SHP77 treated with DMSO at 0.1 percent for 48 hours (cell line): ENCODE results near the gene PTTG2.

ENCODE experiments used
- DNase-seq: peaks from one replicate; lab custom pipeline; 2025; lab: John Stamatoyannopoulos, UW

PTTG2 gene

DNA sequence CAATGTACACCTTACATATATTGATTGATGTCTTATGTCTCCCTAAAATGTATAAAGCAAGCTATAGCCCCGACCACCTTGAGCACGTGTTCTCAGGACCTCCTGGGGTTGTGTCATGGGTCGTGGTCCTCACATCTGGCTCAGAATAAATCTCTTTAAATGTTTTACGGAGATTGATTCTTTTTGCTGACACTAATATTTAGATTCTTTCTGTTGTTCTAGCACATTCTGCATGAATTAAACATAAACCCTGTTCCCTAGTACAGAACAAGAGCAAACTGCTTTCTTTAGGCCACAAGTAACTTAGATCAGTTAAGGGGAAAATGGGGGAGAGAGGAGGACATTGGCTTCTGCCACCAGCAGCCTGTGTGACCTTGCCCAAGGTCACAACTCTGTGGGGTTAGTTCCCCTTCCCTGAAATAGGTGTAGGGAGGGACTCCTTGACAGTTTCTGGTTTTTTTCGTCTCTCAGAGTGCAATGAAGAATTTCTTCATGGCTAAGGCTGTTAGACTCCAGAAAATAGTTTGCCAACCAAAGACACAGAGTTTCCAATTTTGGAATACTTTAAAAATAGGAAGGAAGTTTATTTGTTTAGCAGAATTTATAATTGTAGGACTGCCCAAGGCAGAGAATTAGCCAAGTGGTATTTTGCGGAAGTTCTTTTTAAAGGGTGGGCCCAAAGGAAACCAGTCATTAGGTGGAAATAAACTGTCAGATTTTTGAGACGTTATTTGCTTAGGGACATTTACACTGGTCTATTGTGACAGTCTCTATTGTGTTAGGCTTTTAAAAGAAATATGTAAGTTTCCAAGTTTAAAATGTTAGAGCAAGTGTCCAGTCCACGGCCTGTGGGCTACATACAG, 29.4 kb downstream of the PTTG2 start:
- no peak for DNase-seq

DNA sequence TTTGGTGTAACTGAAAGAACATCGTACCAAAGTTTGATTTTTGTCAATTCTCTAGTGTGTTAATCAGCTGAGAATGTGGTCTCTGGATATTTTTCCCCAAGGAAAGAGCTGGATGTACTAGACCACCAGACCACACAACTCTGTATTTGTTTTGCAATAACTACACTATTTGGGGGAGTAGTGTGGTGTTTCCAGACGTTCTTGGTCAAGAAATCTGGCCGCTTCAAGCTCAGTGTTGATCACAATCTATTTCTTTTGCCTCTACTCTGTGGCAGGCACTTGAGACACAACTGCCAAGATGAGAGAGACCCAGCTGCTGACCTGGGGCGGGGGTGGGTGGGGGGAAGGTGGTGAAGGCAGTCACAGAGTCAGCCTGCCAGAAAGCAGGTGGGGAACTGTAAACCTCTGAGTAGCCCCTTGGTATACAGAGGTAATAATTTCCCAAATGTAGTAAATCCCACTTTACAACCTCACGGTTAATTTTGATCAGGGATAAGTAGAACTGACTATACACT, 30.6 kb downstream of the PTTG2 start:
- DNase-seq = no peak

- DNase-seq = no peak
These were observed 31.6 kb downstream of the PTTG2 start for GRCh38 chr4:37991623-37992410.

DNA sequence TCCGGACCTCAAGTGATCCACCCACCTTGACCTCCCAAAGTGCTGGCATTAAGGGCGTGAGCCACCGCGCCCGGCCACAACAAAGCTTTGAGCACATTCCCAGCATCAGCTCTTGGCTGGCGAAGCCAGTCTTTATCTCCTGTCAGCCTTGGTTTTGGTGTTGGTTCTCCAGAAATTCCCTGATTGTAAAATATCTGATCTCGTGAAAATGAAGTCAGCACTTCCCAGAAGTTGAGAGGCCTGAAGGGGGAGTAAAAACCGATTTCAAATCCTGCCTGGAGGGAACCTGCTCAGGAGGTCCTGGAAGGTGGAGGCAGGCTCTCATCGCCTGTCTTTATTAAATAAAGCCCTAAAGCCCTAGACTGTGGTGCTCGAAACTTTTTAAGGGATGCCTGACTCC, 33.6 kb downstream of the PTTG2 start:
- DNase-seq = no peak

DNA sequence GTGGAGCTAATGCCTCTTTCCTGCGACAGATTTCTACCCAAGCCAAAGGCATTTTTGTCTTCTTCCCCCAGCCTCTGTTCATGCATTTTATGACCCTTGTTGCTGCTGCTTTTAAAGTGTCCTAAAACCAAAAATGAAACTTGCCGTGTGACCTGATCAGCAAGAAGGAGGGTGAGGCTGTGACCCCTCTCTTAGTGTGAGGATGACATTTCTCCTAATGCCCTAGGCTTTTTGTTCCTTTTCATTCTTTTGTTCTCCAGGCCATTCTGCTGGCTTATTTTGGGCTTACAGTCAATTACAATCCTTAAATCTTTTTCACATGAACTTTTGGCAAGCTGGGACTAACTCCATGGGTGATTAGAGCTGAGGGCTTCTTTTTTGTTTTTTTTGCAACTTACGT, 34.4 kb downstream of the PTTG2 start:
- no peak for DNase-seq

DNA sequence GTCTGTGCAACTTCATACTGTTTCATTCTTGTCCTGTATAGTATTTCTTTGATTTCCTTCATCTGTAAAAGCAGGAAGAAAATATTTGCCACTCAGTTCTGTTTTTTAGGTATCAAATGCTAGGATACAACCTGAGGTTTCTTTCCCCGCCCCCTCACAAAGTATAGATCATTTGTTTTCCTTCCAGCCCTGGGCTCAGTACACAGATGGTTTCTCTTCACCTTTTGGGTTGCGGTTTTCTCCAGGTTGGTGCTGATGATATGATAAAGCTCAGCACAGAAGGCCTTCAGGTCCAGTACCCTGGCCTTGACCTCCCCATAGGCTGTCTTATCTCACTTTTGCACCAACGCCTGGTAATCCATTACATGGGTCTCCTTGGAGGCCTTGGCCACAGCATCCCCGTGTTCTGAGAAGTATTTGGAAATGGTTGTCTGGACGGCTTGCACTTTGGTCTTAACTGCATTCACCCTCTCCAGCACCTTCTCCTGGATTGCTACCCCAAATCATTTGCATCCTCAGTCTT, 35.2 kb downstream of the PTTG2 start:
- DNase-seq = no peak

- DNase-seq = no peak
These were observed 36.0 kb downstream of the PTTG2 start for GRCh38 chr4:37995981-37996775.

DNA sequence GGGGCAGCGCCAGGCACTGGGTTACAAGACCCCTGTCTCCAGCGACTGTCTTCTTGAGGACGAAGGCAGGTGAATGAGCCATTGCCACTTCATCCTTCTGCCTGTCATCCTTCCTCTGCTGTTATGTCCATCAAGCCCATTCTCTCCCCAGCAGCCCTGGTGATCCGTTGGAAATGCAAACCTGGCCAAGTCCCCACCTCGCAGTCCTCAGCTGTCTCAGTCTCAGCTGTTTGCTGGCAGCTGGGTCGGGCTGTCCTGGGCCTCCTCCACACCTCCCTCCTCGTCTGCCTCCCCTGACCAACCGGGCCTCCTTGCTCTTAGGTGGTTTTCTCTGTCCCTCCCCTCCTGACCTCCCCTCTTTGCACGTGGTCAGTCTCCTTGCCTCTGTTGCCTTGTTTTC, 38.0 kb downstream of the PTTG2 start:
- DNase-seq = no peak

- peak; percentile 24 for DNase-seq
These were observed 39.0 kb downstream of the PTTG2 start for GRCh38 chr4:37999000-37999716.

DNA sequence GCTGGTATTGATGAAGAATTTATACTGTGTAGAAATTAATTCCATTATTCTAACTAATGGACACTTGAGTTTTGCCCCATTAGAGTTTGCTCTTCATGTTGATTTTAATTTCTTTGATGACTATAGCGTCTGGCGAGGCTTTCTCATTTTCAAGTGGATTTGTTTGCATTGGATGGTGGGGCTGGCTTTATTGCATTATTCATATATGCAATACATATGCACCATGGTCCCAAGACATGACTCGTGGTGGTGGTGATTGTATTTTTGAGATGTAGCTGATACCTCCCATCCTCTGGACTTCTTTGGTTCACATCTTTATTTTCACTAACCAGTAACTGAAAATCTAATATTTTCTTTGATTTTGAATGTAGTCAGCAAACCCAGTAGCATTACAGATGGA, 39.8 kb downstream of the PTTG2 start:
- DNase-seq = no peak

- no peak for DNase-seq
These were observed 41.7 kb downstream of the PTTG2 start for GRCh38 chr4:38001927-38002326.

DNA sequence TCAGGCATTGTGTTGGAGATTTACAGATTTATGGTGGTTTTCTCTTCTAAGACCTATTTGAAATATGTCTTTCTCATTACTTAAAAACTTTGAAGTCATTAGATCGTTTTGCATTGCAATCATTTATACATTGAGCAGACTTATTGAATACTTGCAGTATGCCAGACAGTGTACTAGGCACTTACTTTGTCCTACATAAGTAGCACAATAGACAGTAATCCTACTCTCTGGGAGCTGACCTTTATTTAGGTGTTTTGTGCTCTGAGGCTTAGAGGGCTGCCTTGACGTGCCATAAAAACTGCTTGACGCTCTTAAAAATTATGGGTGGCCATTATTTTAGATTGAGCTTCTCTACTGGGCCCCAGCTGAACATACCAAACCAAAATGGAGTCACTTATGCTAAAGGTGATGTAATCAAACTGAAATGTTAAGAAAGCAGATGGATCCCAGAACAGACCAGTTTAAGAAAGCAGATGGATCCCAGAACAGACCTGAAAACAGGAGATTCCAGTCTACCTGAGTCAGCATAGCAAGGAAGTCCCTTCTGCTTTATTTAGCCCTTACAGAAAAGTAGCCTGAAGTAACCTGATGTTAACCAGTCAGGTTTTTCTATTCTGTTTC, 42.4 kb downstream of the PTTG2 start:
- no peak for DNase-seq

- DNase-seq = no peak
These were observed 42.9 kb downstream of the PTTG2 start for GRCh38 chr4:38003102-38003501.

DNA sequence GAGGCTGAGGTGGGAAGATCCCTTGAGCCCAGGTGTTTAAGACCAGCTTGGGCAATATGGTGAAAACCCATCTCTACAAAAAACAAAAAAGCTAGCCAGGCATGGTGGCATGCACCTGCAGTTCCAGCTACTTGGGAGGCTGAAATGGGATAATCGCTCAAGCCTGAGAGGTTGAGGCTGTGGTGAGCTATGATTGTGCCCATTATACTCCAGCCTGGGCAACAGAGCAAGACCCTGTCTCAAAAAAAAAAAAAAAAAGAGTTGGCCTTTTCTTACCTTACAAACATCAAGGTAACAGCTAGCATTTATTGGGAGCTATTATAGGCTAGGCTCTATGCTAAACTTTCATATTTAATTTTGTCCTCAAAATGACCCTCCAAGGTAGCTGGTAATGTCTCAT, 43.4 kb downstream of the PTTG2 start:
- DNase-seq = no peak

DNA sequence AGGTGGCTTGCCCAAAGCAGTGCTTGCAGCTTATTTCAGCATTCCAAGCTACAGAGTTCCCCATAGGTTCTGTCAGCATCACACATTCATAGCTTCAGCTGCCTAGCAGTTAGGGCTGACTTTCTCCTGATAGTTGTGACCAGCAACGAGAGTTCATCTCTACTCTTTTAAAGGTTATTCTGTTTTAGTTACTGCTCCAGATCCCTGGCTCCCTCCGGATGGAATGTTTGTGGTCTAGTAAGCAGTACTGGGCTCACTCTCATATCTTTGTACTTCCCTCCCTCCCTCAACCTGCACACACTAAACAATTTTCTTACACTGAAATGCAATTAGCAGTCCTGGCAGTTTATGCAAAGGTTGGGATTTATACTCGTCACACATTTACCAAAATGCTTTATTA, 43.9 kb downstream of the PTTG2 start:
- DNase-seq = no peak

GRCh38 chr4:38004887-38005286, 44.7 kb downstream of the PTTG2 start:
- DNase-seq = no peak

DNA sequence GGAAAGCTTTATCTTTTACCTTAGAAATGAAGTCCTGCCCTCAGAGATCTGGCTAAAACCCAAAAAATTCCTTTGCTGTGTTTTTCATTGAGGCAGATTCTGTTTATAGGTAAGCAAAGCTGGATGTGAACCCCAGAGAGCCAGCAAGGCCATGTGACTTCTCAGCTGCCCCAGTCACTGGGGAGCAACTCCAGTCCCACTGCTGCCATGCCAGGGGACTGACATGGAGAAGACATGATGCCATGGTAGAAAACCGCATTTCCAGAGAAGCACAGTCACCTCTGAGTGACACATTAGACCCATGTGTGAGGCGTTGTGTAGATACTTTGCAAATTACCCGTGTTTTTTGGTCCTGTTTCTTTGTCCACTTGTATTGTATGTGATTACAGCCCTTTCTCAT, 45.4 kb downstream of the PTTG2 start:
- no peak for DNase-seq

DNA sequence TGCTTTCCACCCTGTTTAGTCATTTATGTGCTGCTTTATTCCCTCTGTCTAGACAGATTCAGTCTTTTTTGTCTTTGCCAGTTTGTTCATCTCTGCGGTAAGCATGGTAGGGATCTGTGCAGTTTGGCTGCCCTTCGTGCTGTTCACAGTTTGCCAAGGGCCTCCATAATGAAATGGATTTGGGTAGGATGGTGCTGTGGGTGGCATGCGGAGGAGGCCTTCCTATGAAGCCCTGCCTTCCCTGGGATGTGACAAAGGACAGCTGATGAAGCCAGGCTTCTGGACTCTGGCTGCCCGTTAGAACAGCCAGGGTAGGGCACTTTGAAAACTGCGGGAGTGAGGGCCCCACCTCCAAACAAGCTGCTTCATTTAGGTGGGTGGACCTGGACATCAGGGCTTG, 47.4 kb downstream of the PTTG2 start:
- DNase-seq = no peak

GRCh38 chr4:38008571-38009021, 48.4 kb downstream of the PTTG2 start:
- no peak for DNase-seq

DNA sequence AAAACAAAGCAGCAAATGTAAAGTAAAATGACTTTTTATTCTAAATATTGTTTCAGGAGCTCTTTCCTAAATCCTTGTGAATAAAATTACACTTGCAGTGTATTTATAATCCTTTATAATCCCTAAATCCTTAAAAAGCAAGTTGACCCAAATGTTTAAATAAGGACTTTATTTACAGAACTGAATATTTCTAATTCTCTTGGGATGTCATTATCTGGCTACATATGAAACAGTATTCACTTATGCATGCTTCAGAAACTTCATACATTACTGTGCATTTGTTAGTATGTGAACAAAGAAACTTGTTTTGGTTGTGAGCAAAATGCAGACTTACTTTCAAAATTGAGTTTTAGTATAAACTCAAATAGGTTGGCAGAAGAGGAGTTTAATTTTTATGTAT, 49.2 kb downstream of the PTTG2 start:
- DNase-seq = no peak

GRCh38 chr4:38009949-38010348, 49.8 kb downstream of the PTTG2 start:
- DNase-seq = no peak
